Neural progenitor cell (in vitro differentiated cells): ENCODE data around the gene TNS3.

ENCODE experiments used
- CTCF ChIP-seq: fragments of 200-600 bp; sonication (generic); IDR thresholded peaks from 2 replicates; pipeline ENCODE4 v1.5.1; 2017; ENCODE audit warnings: antibody characterized with exemption, mild to moderate bottlenecking
- EZH2 ChIP-seq: fragments of 200-600 bp; sonication (generic); IDR thresholded peaks from 2 replicates; pipeline ENCODE4 v1.6.1; 2017; ENCODE audit warnings: antibody characterized with exemption, mild to moderate bottlenecking, moderate library complexity

- no peak for TF ChIP-seq EZH2
- TF ChIP-seq CTCF: no peak
These were observed 248.4 kb downstream of the TNS3 start for GRCh38 chr7:47333554-47333887.
